ENCODE data around the gene FLII.
"Not testable (repeated sequence)": the region's sequence is repeated elsewhere in the genome, so short reads cannot be mapped to it uniquely, and the experiment has no call there.

The FLII gene

GRCh38 chr17:18258356-18259038 is at the start of gene FLII:
Gene FLII, minus strand, starts transcription at chr17:18258738. Its CDS starts 48 bp downstream, at chr17:18258690.
- peak; percentile 43 for DNase-seq

GRCh38 chr17:18303206-18303605 is 44.7 kb upstream of the FLII start:
- DNase-seq: not testable (repeated sequence)

- DNase-seq: no peak
Observed at GRCh38 chr17:18300725-18301480, 42.4 kb upstream of the FLII start.

GRCh38 chr17:18298061-18298460 is 39.5 kb upstream of the FLII start:
- not testable (repeated sequence) for DNase-seq

DNA sequence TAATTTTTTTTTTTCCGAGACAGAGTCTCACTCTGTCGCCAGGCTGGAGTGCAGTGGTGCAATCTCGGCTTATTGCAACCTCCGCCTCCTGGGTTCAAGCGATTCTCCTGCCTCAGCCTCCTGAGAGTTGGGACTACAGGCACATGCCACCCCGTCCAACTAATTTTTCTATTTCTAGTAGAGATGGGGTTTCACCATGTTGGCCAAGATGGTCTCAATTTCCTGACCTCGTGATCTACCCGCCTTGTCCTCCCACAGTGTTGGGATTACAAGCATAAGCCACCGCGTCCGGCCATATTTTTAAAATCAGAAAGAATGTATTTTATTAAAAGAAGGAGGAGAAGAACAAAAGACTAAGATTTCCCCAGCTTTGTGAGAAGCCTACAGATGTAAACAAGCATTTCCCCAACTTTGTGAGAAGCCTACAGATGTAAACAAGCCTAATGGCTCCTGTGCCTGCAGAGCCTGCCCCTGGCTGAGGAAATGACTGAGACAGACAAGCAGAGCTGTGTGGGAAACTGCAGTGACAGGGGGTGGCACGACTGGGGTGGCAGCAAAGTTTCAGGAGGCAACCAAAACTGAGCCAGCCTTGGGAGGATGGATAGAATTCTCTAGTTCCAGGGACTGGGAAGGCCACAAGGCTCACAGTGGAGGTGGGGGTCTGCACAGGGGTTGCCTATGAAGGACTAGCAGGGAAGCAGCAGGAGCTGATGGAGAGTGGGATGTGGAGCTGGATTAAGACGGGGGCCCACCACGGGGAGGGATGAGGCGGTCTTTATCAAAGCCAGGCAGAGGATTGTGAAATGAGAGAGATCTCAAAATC is 33.4 kb upstream of the FLII start:
- no peak for DNase-seq

DNA sequence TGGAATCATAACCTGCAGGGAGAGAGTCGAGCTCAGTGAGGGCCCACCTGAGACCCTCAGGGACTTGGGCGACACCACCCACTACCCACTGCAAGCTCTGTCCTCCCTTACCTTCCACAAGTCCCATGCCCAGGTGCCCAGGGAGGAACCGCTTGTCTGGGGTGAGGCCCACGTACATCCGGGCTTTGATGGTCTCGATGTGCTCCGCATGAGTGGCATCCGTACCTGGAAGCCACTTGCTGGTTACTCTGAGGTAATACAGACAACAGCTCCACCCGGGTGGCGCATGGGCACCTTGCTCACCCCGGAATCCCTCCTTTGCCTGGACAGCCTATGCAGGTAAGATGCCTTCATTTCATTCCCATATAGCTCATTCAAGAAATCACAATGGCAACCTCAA is 26.8 kb upstream of the FLII start:
- no peak for DNase-seq

DNA sequence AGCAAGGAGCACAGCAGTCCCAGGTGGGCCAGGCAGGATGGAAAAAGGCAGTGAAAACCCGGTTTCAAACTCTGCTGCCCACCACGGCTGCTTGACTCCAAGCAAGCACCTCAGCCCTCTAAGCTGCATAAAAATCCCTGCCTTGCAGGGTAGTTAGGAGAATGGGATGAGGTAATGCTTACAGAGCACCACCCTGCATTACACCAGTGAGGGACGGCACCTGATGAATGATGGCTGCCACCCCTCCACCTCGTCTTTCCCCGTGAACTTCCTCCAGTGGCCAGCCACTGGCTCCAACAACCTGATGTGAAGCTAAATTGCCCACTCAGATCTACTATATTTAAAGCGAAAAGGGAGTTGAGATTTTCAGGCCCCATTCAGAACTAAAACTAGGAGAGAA is 23.2 kb upstream of the FLII start:
- DNase-seq: no peak

- DNase-seq: no peak
Observed at GRCh38 chr17:18280766-18281371, 22.3 kb upstream of the FLII start.

DNA sequence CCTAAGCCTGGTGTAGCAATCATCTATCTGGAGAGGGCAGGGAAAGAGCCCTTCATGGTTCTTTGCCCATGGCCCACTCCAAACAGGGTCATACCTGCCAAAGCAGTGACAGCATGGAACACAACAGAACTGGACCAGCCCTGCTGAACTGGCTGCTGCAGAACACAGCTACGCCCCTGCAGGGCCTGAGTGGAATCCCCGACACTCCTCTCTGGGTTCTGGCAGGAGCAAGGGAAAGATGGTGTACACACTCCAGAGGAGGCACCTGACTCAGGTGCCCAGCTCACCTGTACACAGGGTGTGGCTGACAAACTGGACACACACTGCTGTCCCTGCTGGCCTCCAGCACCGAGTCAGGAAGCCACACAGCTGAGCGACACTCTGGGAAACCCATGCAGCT is 21.7 kb upstream of the FLII start:
- no peak for DNase-seq

- DNase-seq: no peak
Observed at GRCh38 chr17:18278867-18279266, 20.3 kb upstream of the FLII start.

DNA sequence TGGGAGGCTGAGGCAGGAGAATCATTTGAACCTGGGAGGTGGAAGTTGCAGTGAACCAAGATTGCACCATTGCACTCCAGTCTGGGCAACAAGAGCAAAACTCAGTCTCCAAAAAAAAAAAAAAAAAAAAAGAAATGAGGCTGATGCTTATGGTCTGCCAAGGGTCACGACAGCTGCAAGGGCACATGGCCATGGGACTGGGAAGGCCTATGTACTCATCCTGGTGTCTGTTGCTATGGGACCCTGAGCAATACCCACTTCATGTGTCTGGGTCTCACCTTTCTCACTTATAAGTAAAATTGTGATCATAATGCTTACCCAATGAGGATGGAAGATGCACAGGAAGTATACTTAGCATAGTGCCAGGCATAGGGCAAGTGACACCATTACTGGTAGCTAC is 18.5 kb upstream of the FLII start:
- no peak for DNase-seq

- DNase-seq: no peak
Observed at GRCh38 chr17:18270046-18270931, 11.8 kb upstream of the FLII start.

GRCh38 chr17:18267927-18268711 is 9.6 kb upstream of the FLII start:
- no peak for DNase-seq

- no peak for DNase-seq
Observed at GRCh38 chr17:18267366-18267765, 8.8 kb upstream of the FLII start.

DNA sequence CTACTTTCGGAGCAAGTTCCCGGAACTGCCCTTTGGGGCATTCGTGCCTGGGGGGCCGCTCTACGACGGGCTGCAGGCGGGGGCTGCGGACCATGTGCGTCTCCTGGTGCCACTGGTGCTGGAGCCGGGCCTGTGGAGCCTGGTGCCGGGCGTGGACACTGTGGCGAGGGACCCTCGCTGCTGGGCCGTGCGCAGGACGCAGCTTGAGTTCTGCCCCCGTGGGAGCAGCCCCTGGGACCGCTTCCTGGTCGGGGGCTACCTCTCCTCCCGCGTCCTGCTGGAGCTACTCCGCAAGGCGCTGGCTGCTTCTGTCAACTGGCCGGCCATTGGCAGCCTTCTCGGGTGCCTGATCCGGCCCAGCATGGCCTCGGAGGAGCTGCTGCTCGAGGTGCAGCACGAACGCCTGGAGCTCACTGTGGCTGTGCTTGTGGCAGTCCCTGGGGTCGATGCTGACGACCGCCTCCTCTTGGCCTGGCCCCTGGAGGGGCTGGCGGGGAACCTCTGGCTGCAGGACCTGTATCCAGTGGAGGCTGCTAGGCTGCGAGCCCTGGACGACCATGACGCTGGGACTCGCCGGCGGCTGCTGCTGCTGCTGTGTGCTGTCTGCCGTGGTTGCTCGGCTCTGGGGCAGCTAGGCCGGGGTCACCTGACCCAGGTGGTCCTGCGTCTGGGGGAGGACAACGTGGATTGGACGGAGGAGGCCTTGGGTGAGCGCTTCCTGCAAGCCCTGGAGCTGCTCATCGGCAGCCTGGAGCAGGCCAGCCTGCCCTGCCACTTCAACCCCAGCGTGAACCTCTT is 5.5 kb upstream of the FLII start:
- DNase-seq: no peak

DNA sequence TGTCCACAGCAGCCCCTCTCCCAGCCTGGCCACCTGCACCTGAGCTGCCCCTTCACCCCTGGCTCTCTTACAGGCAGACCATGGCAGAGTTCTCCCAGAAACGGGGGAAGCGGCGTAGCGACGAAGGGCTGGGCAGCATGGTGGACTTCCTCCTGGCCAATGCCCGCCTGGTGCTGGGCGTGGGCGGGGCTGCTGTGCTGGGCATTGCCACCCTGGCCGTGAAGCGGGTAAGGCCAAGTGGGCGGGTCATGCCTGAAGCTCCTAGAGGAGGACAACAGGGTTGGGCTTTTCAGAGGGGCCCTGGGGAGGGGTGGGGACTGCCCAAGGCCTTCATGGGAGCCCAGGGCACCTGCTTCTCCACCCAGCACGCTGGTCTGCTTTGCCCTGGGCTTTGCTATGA is 4.1 kb upstream of the FLII start:
- no peak for DNase-seq

DNA sequence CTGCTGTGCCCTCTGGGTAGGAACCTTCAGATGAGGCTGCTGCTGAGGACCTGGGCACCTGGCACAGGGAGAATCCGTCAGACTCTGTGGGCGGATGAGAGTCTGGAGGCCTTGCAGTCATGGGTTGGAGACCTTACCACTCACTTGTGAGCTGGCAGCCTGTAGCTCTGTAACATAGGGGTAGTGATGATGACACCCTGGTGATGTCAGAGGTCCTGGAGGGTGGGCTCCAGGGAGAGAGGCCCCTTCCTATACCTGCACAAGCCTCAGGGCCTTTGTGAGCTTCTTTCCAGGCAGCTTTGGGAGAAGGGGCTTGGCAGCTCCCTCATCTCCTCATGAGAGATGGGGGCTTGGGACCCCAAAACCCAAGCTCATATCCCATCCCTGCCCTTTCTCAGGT is 3.6 kb upstream of the FLII start:
- DNase-seq: no peak

DNA sequence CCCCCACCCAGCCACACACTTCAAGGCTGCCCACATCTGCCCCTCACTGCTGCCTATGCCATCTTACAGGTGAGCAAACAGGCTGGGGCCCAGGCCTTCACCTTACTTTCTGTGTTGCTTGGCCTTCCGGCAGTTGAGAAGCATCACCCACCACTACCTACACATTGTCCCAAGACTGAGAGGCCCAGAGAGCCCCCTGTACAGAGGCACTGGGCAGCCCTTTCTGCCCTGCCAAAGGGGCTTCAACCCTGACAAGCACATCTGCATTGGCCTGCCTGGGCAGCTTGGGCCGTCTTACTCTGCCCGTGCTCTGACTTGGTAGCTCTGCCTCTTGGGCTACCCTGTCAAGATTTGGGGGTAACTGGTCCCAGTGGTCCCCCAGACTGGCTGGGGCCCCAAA is 3.1 kb upstream of the FLII start:
- no peak for DNase-seq

DNA sequence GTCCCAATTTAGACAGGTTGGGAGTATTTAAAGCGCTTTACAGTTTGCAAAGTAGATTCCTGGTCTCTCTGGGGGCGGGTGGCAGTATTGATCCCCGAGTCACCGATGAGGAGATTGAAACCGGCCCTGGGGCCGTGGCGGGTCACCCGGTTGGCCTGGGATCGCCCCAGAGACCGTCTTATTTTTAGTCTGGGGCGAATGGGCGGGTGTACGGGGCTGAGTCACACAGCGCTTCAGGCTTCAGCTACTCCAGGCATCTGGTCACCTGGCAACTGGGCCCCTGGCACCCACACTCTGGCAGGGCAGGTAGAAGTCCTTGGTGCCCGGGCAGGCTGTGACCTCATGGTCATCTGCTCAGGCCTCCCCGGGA is 2.6 kb upstream of the FLII start:
- DNase-seq: peak; percentile 27

GRCh38 chr17:18260332-18261145 is 2.0 kb upstream of the FLII start, which contains the start of gene MIEF2:
Gene MIEF2, plus strand, starts transcription at chr17:18260662. Its CDS starts 2,059 bp downstream, at chr17:18262721.
- DNase-seq: peak; percentile 95
